Lower lobe of right lung (tissue), 2 donors: ENCODE results near the gene ECT2L. TPM values are rescaled to one million over a fixed set of nuclear protein-coding genes. Genes with fewer than 3 reads are reported as not detected.

Experiments
- ATAC-seq, 2 donors: fragments of 200-7000 bp; cut with Tn5 transposase; one replicate each; pipeline ENCODE4 v1.9.1; 2020 to 2022; ENCODE audit warnings: mild to moderate bottlenecking in 2 of 2, moderate library complexity in 2 of 2
- DNase-seq: peaks from one replicate; pipeline ENCODE4 v3.0.0-alpha.2; 2020
- H3K27ac ChIP-seq: fragments of 200-600 bp; one replicate; pipeline ENCODE4 v1.8.0; 2022
- H3K27me3 ChIP-seq: fragments of 200-600 bp; one replicate; pipeline ENCODE4 v1.8.0; 2022; ENCODE audit warnings: low read depth
- H3K36me3 ChIP-seq: fragments of 200-600 bp; one replicate; pipeline ENCODE4 v1.8.0; 2022; ENCODE audit warnings: mild to moderate bottlenecking
- H3K4me1 ChIP-seq: fragments of 200-600 bp; one replicate; pipeline ENCODE4 v1.8.0; 2022
- H3K4me3 ChIP-seq: fragments of 200-600 bp; one replicate; pipeline ENCODE4 v1.8.0; 2022; ENCODE audit warnings: mild to moderate bottlenecking
- H3K9me3 ChIP-seq: fragments of 200-600 bp; one replicate; pipeline ENCODE4 v1.8.0; 2022
- intact Hi-C: fragments of 100-400 bp; cut with DNase I; formaldehyde crosslinking; loops from one replicate; pipeline ENCODE4 v1.11.0; 2022
- total RNA-seq: library from RNA; stranded (reverse); fragmentation: NEBNext Ultra II Directional; extraction: Animal tissue kit (Norgen Biotek cat#: 25700); gene quantifications from one replicate; pipeline ENCODE4 v1.2.1, GENCODE V29; 2021
- TF ChIP-seq, protein P1 (sequence below): fragments of 200-600 bp; IDR thresholded peaks from one replicate; pipeline ENCODE4 v1.8.0; 2022; ENCODE audit warnings: antibody characterized with exemption, mild to moderate bottlenecking
- donor health status: DM: no; HTN: yes; CAD: no; lungs with severe emphysema.

The ECT2L gene
- total RNA-seq, 1 donor from 2014 or later = 3.9 TPM

DNA sequence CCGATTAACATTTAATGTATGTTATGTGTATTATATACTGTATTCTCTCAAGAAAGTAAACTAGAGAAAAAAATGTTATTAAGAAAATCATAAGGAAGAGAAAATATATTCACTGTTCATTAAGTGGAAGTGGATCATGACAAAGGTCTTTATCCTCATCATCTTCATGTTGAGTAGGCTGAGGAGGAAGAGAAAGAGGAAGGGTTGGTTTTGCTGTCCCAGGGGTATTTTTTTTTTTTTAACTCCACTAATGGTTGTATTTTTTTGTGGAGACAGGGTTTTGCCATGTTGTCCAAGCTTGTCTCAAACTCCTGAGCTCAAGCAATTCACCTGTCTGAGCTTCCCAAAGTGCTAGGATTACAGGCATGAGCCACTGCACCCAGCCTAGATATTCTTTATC, 11.0 kb downstream of the ECT2L start:
- no peak for ATAC-seq
- Histone ChIP-seq H3K27me3 (no peaks in the 10 kb centered on the region), H3K36me3 (no peaks in the 10 kb centered on the region), H3K27ac (no peak overlapping the region), H3K4me1 (no peaks in the 10 kb centered on the region), H3K9me3 (no peaks in the 10 kb centered on the region), H3K4me3 (no peak overlapping the region)
- TF ChIP-seq, protein P1, sequence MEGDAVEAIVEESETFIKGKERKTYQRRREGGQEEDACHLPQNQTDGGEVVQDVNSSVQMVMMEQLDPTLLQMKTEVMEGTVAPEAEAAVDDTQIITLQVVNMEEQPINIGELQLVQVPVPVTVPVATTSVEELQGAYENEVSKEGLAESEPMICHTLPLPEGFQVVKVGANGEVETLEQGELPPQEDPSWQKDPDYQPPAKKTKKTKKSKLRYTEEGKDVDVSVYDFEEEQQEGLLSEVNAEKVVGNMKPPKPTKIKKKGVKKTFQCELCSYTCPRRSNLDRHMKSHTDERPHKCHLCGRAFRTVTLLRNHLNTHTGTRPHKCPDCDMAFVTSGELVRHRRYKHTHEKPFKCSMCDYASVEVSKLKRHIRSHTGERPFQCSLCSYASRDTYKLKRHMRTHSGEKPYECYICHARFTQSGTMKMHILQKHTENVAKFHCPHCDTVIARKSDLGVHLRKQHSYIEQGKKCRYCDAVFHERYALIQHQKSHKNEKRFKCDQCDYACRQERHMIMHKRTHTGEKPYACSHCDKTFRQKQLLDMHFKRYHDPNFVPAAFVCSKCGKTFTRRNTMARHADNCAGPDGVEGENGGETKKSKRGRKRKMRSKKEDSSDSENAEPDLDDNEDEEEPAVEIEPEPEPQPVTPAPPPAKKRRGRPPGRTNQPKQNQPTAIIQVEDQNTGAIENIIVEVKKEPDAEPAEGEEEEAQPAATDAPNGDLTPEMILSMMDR = no peak
- intact Hi-C loops = no loop called here
- no peak for DNase-seq

DNA sequence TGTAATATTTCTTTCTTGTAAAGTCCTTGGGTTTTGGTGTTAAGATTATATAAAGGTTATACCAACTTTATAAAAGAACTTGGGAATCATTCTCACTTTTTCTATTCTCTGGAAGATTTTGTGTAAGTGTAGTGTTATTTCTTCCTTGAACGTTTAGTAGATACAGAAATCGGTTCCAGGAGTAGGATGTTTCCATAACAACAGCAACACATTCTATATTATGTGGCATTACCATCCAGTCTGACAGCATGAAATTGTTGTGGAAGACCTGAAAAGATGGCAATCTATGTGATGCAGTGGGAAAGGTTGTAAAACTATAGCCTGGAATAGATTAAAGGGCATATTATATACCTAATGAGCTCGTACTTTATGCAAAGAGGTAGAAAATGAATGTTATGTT, 13.8 kb downstream of the ECT2L start:
- H3K27ac ChIP-seq = no peak overlapping the region
- intact Hi-C loops = loop anchor here (10.0 kb wide), 1 partner anchor 175 kb away; the partner anchor contains the start of gene REPS1
- ATAC-seq (no peak), DNase-seq (no peak)
- H3K27me3 ChIP-seq = no peaks in the 10 kb centered on the region
- no peaks in the 10 kb centered on the region for H3K4me1 ChIP-seq
- TF ChIP-seq, protein P1 = no peak
- no peaks in the 10 kb centered on the region for H3K9me3 ChIP-seq
- H3K4me3 ChIP-seq = no peak overlapping the region
- no peaks in the 10 kb centered on the region for H3K36me3 ChIP-seq

DNA sequence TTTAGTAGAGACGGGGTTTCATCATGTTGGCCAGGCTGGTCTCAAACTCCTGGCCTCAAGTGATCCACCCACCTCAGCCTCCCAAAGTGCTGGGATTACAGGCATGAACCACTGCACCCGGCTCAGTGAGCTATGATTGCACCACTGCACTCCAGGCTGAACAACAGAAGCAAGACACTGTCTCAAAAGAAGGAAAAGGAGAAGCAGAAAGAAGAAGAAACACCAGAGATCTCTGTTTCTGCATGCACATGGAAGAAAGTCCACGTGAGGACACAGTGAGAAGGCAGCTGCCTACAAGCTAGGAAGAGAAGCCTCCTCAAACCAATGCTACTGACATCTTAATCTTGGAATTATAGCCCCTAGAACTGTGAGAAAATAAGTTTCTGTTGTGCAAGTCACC, 16.0 kb downstream of the ECT2L start:
- TF ChIP-seq, protein P1 = no peak
- ATAC-seq = peak in 1 of 2 donors; percentile 40
- Histone ChIP-seq H3K9me3 (no peaks in the 10 kb centered on the region), H3K4me3 (no peak overlapping the region), H3K4me1 (no peaks in the 10 kb centered on the region), H3K36me3 (no peaks in the 10 kb centered on the region), H3K27ac (no peak overlapping the region), H3K27me3 (no peaks in the 10 kb centered on the region)
- intact Hi-C loops = loop anchor here (10.0 kb wide), 1 partner anchor 173 kb away; the partner anchor contains the start of gene REPS1
- no peak for DNase-seq

DNA sequence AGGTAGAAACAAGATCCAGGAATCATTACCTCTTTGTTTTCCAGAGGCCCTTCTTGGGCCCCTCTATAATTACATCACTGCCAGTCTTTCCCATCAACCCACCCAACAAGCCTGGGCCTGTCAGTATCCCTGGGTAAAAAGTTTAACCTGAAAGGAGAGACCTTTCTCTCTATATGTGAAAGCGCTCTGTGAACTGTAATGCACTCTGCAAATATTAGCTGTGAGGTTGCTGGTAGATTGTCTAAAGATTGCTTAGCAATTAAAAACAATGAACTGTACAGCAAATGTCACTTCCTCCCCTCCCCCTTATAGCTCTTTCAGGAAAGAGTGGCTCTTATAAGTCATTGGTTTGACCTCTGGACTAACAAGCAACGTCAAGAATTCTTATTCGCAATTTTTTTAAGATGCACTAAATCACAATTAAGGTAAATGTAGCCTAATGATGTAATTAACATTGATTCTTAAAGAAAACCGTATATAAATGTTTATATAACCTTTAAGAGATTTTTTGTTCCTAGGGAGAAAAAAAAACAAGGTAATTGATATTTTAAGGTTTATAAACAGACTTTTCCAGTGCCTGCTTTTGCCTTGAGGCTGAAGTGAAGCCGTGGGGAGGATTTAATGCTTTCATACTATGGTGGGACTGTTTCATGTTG, 18.4 kb downstream of the ECT2L start:
- no peak for DNase-seq
- TF ChIP-seq, protein P1 = no peak
- intact Hi-C loops = loop anchor here (10.0 kb wide), 1 partner anchor 170 kb away; the partner anchor contains the start of gene REPS1

DNA sequence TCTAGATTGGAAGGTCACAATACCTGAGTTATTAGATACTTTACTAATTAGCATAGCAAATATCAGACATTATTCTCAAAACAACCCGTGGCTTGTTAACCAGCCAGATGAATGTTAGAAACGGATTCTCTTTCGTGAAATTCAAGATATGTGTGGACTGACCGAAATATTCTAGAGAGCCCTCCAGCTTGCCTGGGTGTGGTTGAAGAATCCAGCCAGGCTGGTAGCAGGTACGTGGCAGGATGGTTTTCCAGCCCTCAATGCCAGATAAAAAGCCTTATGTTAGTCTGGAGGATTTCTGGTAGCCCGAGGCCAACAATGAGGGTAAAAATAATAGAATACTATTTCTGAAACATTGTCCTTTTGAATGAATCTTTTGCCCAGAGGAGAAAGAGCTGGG, 19.3 kb downstream of the ECT2L start:
- TF ChIP-seq, protein P1 = no peak
- no peaks in the 10 kb centered on the region for H3K4me1 ChIP-seq
- no peaks in the 10 kb centered on the region for H3K9me3 ChIP-seq
- H3K27me3 ChIP-seq = no peaks in the 10 kb centered on the region
- H3K27ac ChIP-seq = peak overlapping the region; percentile 14
- no peak overlapping the region for H3K4me3 ChIP-seq
- DNase-seq (no peak), ATAC-seq (no peak)
- intact Hi-C loops = loop anchor here (5.0 to 10.0 kb wide), 2 partner anchors 170 to 547 kb away; partner anchors contain the start of gene REPS1
- no peaks in the 10 kb centered on the region for H3K36me3 ChIP-seq

More for the DNA sequence above, 18.4 kb downstream of the ECT2L start:
- Histone ChIP-seq H3K4me1 (no peaks in the 10 kb centered on the region), H3K36me3 (no peaks in the 10 kb centered on the region), H3K4me3 (no peak overlapping the region), H3K27ac (no peak overlapping the region), H3K27me3 (no peaks in the 10 kb centered on the region), H3K9me3 (no peaks in the 10 kb centered on the region)
- no peak for ATAC-seq
